Measurements from ENCODE around the gene HMX1. TPM values are rescaled to one million over a fixed set of nuclear protein-coding genes. Genes with fewer than 3 reads are reported as not detected.

HMX1 gene
- total and polyA plus RNA-seq, 10 of the 15 experiments (the other 5 are each of a cell fraction or from before 2014, with no cell fraction given), result not detected

- intact Hi-C loops (cut with micrococcal nuclease; ENCODE audit: unreplicated experiment) (no loop called here), in situ Hi-C loops (cut with MboI) (no loop called here)
- no peak overlapping the region for H3K4me2 ChIP-seq (ENCODE audit: control insufficient read depth, insufficient read depth)
- ChIA-PET RAD21 (ENCODE audit: unreplicated experiment) (no interaction called here), POLR2A (no interaction called here), SMC1A (ENCODE audit: uncharacterized antibody, unreplicated experiment) (no interaction called here), CTCF (no interaction called here)
- no peak overlapping the region for H3K9ac ChIP-seq (ENCODE audit: control insufficient read depth, insufficient read depth, low read length)
- no peaks in the 10 kb centered on the region for H4K20me1 ChIP-seq (ENCODE audit: control insufficient read depth, insufficient read depth)
- no TSS peak for BruUV-seq (replicated peaks)
- H3K9me3 ChIP-seq (replicated peaks; ENCODE audit: control insufficient read depth, insufficient read depth, low read length), result peaks cover 6% of the 10 kb centered on the region; the same call in 2 of the 3 replicates
- no peaks in the 10 kb centered on the region for H3K4me1 ChIP-seq (ENCODE audit: control insufficient read depth, insufficient read depth, low read length)
- H3K27me3 ChIP-seq (replicated peaks in 1 of 2; ENCODE audit: control insufficient read depth in 2 of 2, insufficient read depth in 2 of 2, low read length in 1 of 2), result no peaks in the 10 kb centered on the region; a peak in 1 of 4 replicates
- H2AFZ ChIP-seq (ENCODE audit: control insufficient read depth, low read depth, low read length), result no peak overlapping the region
- 45% methylated on average over 19 of the region's 20 CpGs for WGBS (ENCODE audit: insufficient coverage, insufficient replicate concordance, low lambda C conversion rate, missing lambda C conversion rate)
- no peaks in the 10 kb centered on the region for H3K36me3 ChIP-seq (ENCODE audit: control insufficient read depth in 2 of 2, insufficient read depth in 2 of 2, low read length in 1 of 2)
- FAIRE-seq (no peak), ATAC-seq (no peak), DNase-seq (ENCODE audit: low read depth, low spot score) (no peak)
- no peak overlapping the region for H3K27ac ChIP-seq (ENCODE audit: control insufficient read depth, insufficient read depth)
- no peak overlapping the region for H3K4me3 ChIP-seq
- no peaks in the 10 kb centered on the region for H3K79me2 ChIP-seq (ENCODE audit: control insufficient read depth, insufficient read depth, low read length)
- no peak for TF ChIP-seq POU2F2 (IDR thresholded peaks at IDR 0.05; ENCODE audit: borderline replicate concordance, low read depth, low read length)
- no peak for TF ChIP-seq STAT1 (conservative IDR thresholded peaks at IDR 0.05)
- no peak for TF ChIP-seq ELK1 (IDR thresholded peaks at IDR 0.05; ENCODE audit: low read depth, low read length)
- no peak for TF ChIP-seq RFX5 (IDR thresholded peaks at IDR 0.05; ENCODE audit: low read depth, low read length)
- no peak for TF ChIP-seq YBX1 (IDR thresholded peaks at IDR 0.05)
- no peak for TF ChIP-seq ZBTB4 (CRISPR knock-in tag; IDR thresholded peaks at IDR 0.05)
- TF ChIP-seq TCF3 (IDR thresholded peaks at IDR 0.05; ENCODE audit: borderline replicate concordance, insufficient read depth, low read depth, low read length), result no peak
- no peak for TF ChIP-seq ZNF592 (IDR thresholded peaks at IDR 0.05)
- no peak for TF ChIP-seq SMC3 (IDR thresholded peaks at IDR 0.05; ENCODE audit: borderline replicate concordance, low read length)
- no peak for TF ChIP-seq NR2C2 (IDR thresholded peaks at IDR 0.05; ENCODE audit: borderline replicate concordance, control insufficient read depth, insufficient read length, low read depth)
- no peak for TF ChIP-seq SRF (IDR thresholded peaks at IDR 0.05; ENCODE audit: low read depth in 2 of 2, low read length in 2 of 2)
- TF ChIP-seq SP1 (IDR thresholded peaks at IDR 0.05; ENCODE audit: low read depth, low read length), result no peak
- no peak for TF ChIP-seq RUNX3 (IDR thresholded peaks at IDR 0.05; ENCODE audit: low read length)
- TF ChIP-seq PKNOX1 (IDR thresholded peaks at IDR 0.05), result no peak
- TF ChIP-seq TARDBP (IDR thresholded peaks at IDR 0.05; ENCODE audit: borderline replicate concordance), result no peak
These were observed 33.7 kb upstream of the HMX1 start for GRCh38 chr4:8905226-8905772.
